ENCODE data around the gene KMT5B.

Gene KMT5B

GRCh38 chr11:68136866-68137265 is 76.2 kb downstream of the KMT5B start:
- Mint-ChIP-seq H3K27me3 (no peaks in the 10 kb centered on the region), H3K4me3 (no peak overlapping the region), H3K4me1 (ENCODE audit: low read depth) (peaks cover 8% of the 10 kb centered on the region), H3K9me3 (peaks cover 10% of the 10 kb centered on the region), H3K27ac (no peak overlapping the region), H3K36me3 (ENCODE audit: low read depth) (peaks cover 4% of the 10 kb centered on the region)
- DNase-seq: no peak

GRCh38 chr11:68135161-68135560 is 77.9 kb downstream of the KMT5B start:
- Mint-ChIP-seq H3K27ac (no peak overlapping the region), H3K36me3 (ENCODE audit: low read depth) (peaks cover 4% of the 10 kb centered on the region), H3K4me1 (ENCODE audit: low read depth) (peaks cover 2% of the 10 kb centered on the region), H3K27me3 (no peaks in the 10 kb centered on the region), H3K4me3 (no peak overlapping the region), H3K9me3 (peaks cover 10% of the 10 kb centered on the region)
- DNase-seq: no peak

- DNase-seq: no peak
- Mint-ChIP-seq H3K36me3 (ENCODE audit: low read depth) (peaks cover 4% of the 10 kb centered on the region), H3K27me3 (peaks cover 14% of the 10 kb centered on the region), H3K4me1 (ENCODE audit: low read depth) (peaks cover 3% of the 10 kb centered on the region), H3K4me3 (no peak overlapping the region), H3K27ac (no peak overlapping the region), H3K9me3 (peaks cover 10% of the 10 kb centered on the region)
Observed at GRCh38 chr11:68133761-68134160, 79.3 kb downstream of the KMT5B start.

- Mint-ChIP-seq H3K9me3 (peaks cover 10% of the 10 kb centered on the region), H3K4me1 (ENCODE audit: low read depth) (peaks cover 3% of the 10 kb centered on the region), H3K4me3 (no peak overlapping the region), H3K27ac (no peak overlapping the region), H3K36me3 (ENCODE audit: low read depth) (peaks cover 4% of the 10 kb centered on the region), H3K27me3 (peaks cover 23% of the 10 kb centered on the region)
- DNase-seq: no peak
Observed at GRCh38 chr11:68130121-68130520, 83.0 kb downstream of the KMT5B start.

GRCh38 chr11:68128682-68129327 is 84.3 kb downstream of the KMT5B start:
- H3K27me3 Mint-ChIP-seq: peaks cover 23% of the 10 kb centered on the region
- peaks cover 2% of the 10 kb centered on the region for H3K36me3 Mint-ChIP-seq (ENCODE audit: low read depth)
- no peak overlapping the region for H3K27ac Mint-ChIP-seq
- peaks cover 8% of the 10 kb centered on the region for H3K9me3 Mint-ChIP-seq
- H3K4me1 Mint-ChIP-seq (ENCODE audit: low read depth): peaks cover 2% of the 10 kb centered on the region
- no peak for DNase-seq
- H3K4me3 Mint-ChIP-seq: no peak overlapping the region

- H3K27me3 Mint-ChIP-seq: peaks cover 23% of the 10 kb centered on the region
- H3K4me3 Mint-ChIP-seq: no peak overlapping the region
- peaks cover 2% of the 10 kb centered on the region for H3K36me3 Mint-ChIP-seq (ENCODE audit: low read depth)
- H3K9me3 Mint-ChIP-seq: peaks cover 7% of the 10 kb centered on the region
- no peak overlapping the region for H3K27ac Mint-ChIP-seq
- peaks cover 1% of the 10 kb centered on the region for H3K4me1 Mint-ChIP-seq (ENCODE audit: low read depth)
- no peak for DNase-seq
Observed at GRCh38 chr11:68127714-68128681, 85.1 kb downstream of the KMT5B start.

GRCh38 chr11:68125164-68125563 is 87.9 kb downstream of the KMT5B start:
- Mint-ChIP-seq H3K36me3 (ENCODE audit: low read depth) (no peaks in the 10 kb centered on the region), H3K4me3 (no peak overlapping the region), H3K27me3 (peaks cover 23% of the 10 kb centered on the region), H3K9me3 (no peaks in the 10 kb centered on the region), H3K27ac (no peak overlapping the region), H3K4me1 (ENCODE audit: low read depth) (peaks cover 9% of the 10 kb centered on the region)
- DNase-seq: no peak

GRCh38 chr11:68122936-68123539 is 90.1 kb downstream of the KMT5B start:
- H3K4me3 Mint-ChIP-seq: no peak overlapping the region
- no peaks in the 10 kb centered on the region for H3K9me3 Mint-ChIP-seq
- no peak overlapping the region for H3K27ac Mint-ChIP-seq
- peaks cover 2% of the 10 kb centered on the region for H3K36me3 Mint-ChIP-seq (ENCODE audit: low read depth)
- no peak for DNase-seq
- H3K27me3 Mint-ChIP-seq: peaks cover 6% of the 10 kb centered on the region
- peaks cover 16% of the 10 kb centered on the region for H3K4me1 Mint-ChIP-seq (ENCODE audit: low read depth)

GRCh38 chr11:68121067-68121899 is 91.8 kb downstream of the KMT5B start, which contains the start of gene CHKA:
Gene CHKA (minus strand): TSS chr11:68121388. CDS start chr11:68121177, 211 bp downstream.
- Mint-ChIP-seq H3K27me3 (no peaks in the 10 kb centered on the region), H3K4me1 (ENCODE audit: low read depth) (peaks cover 16% of the 10 kb centered on the region), H3K4me3 (peak within 1 kb of the TSS; percentile 82), H3K9me3 (no peaks in the 10 kb centered on the region), H3K27ac (peak within 1 kb of the TSS; percentile 85), H3K36me3 (ENCODE audit: low read depth) (peaks cover 4% of the 10 kb centered on the region)
- DNase-seq: peak; percentile 90

- Mint-ChIP-seq H3K4me3 (peak overlapping the region; percentile 82), H3K27me3 (no peaks in the 10 kb centered on the region), H3K4me1 (ENCODE audit: low read depth) (peaks cover 16% of the 10 kb centered on the region), H3K9me3 (no peaks in the 10 kb centered on the region), H3K27ac (peak overlapping the region; percentile 78), H3K36me3 (ENCODE audit: low read depth) (peaks cover 4% of the 10 kb centered on the region)
- peak; percentile 60 for DNase-seq
Observed at GRCh38 chr11:68120273-68121066, 92.6 kb downstream of the KMT5B start.

- peak overlapping the region; percentile 35 for H3K4me3 Mint-ChIP-seq
- no peak for DNase-seq
Observed at GRCh38 chr11:68118706-68119448, 94.2 kb downstream of the KMT5B start.

GRCh38 chr11:68117853-68118470 is 95.1 kb downstream of the KMT5B start:
- DNase-seq: no peak
- Mint-ChIP-seq H3K36me3 (ENCODE audit: low read depth) (peaks cover 4% of the 10 kb centered on the region), H3K4me3 (no peak overlapping the region), H3K27ac (no peak overlapping the region), H3K27me3 (no peaks in the 10 kb centered on the region), H3K4me1 (ENCODE audit: low read depth) (peaks cover 16% of the 10 kb centered on the region), H3K9me3 (no peaks in the 10 kb centered on the region)

More at GRCh38 chr11:68118706-68119448, 94.2 kb downstream of the KMT5B start:
- peaks cover 4% of the 10 kb centered on the region for H3K36me3 Mint-ChIP-seq (ENCODE audit: low read depth)
- H3K27me3 Mint-ChIP-seq: no peaks in the 10 kb centered on the region
- no peak overlapping the region for H3K27ac Mint-ChIP-seq
- H3K4me1 Mint-ChIP-seq (ENCODE audit: low read depth): peaks cover 16% of the 10 kb centered on the region
- H3K9me3 Mint-ChIP-seq: no peaks in the 10 kb centered on the region

Measured in activated T-cell treated with anti-CD3 and anti-CD28 coated beads, Interleukin-2, amount 50 U/mL, for 24 hours (primary cell).